Hepatic stellate cell (primary cell): ENCODE results near the gene THEMIS2.
"Not testable (repeated sequence)": the region's sequence is repeated elsewhere in the genome, so short reads cannot be mapped to it uniquely, and the experiment has no call there.

Experiments
- DNase-seq: peaks from one replicate; pipeline ENCODE4 v3.0.0; 2011; ENCODE audit warnings: low spot score

Gene THEMIS2

DNA sequence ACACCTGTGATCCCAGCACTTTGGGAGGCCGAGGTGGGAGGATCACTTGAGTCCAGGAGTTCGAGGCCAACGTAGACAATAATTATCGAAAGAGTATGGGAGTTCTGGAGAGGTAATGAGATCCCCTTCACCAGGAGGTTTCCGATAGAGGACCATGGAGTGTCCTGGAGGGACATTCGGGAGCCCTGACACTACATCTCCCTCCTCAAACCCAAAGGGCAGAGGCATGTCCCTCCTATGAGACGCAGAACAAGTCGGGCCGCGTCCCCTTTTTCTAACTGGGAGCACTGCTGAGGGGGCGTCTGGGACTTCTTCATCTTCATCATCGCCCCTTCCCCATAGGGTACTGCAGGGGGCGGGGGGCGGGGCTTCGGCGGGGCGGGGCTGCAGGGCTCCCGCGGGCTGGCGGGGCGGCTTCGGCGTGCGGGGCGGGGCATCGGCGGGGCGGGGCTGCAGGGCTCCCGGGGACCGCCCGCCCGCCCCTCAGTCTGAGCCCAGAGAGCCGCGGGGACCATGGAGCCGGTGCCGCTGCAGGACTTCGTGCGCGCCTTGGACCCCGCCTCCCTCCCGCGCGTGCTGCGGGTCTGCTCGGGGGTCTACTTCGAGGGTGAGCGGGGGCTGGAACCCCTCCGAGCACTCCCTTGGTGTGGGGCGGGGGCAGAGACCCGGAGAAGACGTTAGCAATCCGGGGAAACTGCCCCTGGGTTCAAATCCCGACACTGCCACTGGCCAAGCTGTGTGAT, at the start of gene THEMIS2:
THEMIS2 (plus strand) TSS at position 486 of the 743 bp plus-strand sequence; CDS start at position 514, 28 bp downstream.
- peak; percentile 80 for DNase-seq

DNA sequence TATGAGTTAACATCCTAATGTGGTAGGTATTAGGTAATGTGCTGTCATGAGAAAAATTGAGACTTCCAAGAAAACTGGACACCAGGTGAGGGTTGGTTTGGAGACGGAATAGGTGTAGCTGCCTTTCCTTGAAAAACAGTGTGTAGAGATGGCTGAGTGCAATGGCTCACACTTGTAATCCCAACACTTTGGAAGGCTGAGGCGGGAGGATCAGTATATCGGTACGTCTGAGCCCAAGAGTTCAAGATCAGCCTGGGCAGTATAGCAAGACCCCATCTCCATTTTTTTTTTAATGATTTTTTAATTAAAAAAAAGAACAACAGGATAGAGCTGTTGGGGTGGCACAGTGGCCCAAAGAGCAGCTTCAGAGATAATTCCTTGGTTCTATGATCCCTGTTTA, 48.6 kb upstream of the THEMIS2 start:
- no peak for DNase-seq

DNA sequence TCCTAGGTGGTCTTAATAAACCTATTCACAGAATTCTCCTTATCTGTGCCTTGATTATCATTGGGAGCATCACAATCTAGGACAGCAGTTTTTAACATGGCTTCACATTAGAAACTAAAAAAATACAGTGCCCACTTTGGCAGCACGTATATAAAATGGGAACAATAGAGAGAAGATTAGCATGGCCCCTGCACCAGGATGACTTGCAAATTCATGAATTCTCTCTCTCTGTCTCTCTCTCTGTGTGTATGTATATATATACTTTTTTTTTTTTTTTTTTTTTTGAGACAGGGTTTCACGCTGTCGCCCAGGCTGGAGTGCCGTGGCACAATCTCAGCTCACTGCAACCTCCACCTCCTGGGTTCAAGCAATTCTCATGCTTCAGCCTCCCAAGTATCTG, 47.9 kb upstream of the THEMIS2 start:
- DNase-seq = no peak

DNA sequence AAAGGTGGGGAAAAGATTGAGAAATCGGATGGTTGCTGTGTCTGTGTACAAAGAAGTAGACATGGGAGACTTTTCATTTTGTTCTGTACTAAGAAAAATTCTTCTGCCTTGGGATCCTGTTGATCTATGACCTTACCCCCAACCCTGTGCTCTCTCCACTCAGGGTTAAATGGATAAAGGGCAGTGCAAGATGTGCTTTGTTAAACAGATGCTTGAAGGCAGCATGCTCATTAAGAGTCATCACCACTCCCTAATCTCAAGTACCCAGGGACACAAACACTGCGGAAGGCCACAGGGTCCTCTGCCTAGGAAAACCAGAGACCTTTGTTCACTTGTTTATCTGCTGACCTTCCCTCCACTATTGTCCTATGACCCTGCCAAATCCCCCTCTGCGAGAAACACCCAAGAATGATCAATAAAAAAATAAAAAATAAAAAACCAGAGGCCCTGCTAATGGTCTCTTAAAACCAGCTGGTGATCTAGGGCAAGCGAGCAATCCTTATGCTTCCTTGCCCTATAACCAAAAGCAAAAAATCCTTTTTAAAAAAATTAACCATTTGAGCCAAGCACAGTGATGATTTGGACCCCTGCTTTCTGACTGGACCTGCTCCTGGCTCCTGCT, 42.9 kb upstream of the THEMIS2 start:
- DNase-seq = not testable (repeated sequence)

DNA sequence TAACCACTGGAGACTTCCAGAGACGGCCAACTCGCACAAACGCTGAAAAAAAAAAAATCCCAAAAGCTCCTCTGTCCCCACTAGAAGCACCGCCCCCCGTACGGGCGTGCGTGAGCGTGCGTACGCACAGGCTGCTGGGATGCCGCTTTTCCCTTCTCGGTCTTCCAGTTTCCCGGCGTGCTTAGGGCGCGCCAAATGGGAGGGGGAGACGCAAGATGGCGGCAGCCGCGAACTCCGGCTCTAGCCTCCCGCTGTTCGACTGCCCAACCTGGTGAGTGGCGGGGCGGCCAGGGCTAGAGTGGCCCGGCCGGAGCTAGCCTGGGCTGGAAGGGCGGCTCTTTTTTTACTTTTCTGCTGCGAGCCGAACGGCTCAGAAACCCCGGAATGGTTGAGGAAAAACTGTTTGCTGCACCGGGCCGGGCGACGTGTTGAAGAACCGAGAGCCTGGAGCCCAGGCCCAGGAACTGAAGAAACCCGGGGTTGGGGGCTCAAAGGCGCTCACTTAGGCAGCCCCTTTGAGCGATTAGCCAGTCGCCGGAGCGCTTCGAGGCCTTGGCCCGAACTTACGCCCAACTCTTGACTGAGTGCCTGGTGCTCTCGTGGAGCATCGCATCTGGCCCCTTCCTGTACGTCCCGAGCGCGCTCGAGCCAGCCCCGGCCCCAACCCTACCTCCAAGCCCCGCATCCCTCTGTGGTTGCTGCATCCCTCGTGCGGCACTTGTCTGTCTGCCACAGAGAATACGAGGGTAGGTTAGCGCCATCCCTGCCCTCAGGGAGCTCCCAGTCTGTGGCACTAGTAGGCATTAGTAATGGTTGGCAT, 41.5 kb upstream of the THEMIS2 start, which contains the start of gene PPP1R8:
PPP1R8 (plus strand) TSS at position 162 of the 820 bp plus-strand sequence; CDS start at position 216, 54 bp downstream.
- peak; percentile 89 for DNase-seq

DNA sequence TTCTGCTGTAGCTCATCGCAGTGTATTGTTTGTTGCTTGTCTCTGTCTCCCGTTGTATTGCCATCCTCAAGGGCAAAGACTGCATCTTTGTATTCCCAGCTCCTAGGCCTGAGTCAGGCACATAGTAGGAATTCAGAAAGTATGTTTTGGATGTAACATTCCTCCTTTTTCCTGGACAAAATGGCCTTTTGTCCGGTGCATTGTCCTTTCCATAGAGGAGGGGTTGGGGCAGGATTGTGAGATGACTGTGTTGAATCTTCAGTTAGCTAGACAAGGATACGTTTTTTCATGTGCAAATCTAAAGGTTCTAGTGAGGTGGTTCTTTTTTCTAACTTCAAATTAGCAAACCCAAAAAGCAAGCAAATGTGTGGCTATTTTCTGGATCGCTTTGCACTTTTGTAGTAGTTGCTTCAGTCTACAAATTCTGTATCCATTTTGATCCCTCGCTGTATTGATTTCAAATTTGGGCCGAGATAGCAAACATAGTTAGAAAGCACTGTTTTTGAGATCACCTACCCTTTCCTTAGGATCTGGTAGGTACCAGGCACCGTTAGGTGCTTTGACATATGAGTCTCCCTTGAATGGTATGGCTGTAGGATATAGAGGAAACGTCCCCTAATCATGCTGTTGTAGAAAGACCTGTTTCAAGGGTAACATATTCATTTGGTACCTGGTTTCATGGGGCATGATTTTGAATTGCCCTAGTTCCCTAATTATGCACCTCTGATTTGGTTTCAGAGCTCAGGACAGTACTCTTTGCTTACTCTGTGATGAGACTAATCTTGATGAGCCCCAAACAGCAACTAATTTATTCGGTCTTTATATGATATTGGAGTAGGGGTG, 40.6 kb upstream of the THEMIS2 start:
- no peak for DNase-seq

DNA sequence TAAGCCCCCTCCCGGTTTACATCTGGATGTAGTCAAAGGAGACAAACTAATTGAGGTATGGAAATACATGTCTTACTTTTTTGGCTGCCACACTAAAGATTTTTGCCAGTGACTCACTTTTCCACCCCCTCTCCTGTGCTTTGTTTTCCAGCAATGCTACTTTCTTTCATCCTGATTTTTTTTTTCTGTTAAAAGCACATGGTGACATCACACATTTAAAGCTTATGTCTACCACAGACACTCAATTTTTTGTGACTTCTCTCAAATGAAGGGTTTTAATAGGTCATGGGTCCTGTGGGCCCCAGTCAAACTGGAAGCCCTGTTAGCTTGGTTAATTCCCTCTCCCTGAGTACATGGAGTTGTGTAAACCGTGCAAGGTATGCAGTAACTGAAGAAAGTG, 39.6 kb upstream of the THEMIS2 start:
- DNase-seq = no peak

DNA sequence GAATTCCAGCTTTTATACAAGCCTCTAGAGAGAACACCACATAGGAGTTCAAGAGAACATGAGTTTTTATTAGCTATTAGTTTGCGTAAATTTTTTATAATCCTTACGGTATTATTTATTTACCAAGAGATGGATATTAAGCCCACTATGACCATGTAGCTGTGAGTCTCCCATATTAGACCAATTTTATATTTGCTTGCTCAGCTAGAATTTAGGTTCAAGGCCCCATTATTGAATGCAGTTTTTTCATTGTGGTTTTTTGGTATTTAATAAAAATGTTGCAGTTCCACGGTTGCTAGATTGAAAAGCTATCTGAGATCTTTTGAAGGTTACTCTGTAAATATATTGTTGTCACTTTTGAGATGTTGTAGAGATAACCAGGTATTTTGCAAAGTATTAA, 38.9 kb upstream of the THEMIS2 start:
- no peak for DNase-seq

DNA sequence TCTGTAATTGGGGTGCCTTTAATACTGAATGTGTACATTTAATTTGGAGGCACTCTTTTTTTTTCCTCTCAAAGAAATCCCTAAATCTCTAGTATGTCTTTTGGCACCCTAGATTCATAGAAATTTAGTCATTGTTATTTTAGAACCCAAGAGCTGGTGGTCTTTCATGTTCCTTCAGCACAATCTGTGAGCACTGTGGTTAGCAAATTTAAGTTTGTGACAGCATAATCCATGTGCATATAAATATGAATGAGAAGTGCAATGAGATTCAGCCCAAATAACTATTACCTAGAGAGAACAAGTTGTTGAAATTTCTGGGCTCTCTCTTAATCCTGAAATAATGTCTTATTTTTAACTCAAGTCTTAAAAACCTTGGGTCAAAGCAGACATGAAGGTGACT, 37.3 kb upstream of the THEMIS2 start:
- DNase-seq = no peak

DNA sequence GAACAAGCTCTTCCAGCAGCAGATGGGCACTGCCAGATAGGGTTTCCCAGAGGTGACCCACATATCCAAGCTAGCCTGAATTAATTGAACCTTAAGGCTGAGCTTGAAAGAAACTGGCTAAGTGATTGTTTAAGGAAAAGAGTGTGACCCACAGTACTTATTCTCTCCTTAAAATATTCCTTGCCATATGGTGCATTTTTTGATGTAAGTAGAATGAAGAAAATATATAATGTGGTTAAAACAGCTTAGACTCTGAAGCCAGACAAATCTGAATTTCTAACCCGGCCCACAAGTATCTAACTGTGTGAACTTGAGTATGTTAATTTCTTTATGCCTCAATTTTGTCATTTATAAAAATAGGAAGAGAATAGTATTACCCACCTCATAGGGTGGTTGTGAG, 36.8 kb upstream of the THEMIS2 start:
- DNase-seq = no peak

DNA sequence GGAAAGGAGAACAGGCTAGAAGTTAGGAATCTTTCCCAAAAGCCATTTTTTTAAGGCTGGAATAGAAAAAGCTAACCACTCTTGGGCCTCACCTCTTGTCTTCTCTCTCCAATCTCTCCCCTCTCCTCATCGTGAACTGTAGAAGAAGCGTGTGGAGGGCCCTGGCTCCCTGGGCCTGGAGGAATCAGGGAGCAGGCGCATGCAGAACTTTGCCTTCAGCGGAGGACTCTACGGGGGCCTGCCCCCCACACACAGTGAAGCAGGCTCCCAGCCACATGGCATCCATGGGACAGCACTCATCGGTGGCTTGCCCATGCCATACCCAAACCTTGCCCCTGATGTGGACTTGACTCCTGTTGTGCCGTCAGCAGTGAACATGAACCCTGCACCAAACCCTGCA, 22.4 kb upstream of the THEMIS2 start:
- DNase-seq = no peak

DNA sequence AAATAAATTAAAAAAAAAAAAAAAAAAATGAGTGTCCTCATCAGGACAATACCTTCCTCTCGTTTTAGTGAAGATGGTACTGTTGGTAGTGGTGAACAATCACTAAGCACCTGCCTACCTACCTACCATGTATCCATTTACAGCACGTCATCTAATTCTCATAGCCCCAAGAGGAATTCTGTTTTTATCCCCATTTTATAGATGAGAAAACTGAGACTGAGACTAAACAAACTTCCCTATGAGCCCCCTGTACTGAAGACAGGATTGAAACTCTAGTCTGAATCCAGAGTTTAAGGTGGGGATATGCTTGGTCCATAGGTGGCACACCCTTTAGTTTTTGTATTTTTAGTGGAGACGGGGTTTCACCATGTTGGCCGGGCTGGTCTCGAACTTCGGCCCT, 17.3 kb upstream of the THEMIS2 start:
- no peak for DNase-seq

DNA sequence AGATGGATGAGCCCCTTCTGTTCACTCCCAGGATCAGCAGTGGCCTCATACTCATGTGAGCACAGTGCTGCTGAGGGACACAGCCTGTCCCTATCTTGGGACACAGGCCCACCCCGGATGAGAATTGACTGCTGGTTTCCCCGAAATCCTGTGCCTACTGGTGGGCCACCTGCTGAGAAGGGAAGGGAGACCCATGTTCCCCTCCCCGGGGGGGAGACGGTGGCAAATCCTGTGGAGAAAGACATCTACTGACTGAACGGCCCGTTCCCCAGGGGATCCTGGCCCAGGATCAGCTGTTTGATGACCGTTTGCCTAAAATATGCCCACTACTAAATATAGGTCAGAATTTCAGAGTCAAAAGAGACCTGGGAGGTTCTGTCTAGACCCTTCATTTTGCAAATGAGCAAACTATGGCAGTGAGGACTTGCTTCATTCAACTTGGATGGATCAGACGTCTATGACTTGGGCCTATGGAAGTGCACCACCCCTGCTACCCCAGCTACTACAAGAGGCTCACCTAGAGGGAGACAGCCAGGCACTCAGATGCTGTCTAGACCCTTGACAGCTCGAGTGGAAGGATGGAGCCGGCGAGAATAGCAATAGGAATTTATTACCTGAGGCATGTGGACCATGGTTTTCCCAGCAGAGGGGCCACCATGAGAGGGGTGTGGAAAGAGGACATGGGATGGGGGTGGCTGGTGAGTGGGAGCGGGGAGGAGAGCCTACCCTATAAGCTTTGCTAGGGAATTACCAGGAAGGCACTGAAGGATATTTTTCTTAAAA, 15.6 kb upstream of the THEMIS2 start:
- DNase-seq = no peak

DNA sequence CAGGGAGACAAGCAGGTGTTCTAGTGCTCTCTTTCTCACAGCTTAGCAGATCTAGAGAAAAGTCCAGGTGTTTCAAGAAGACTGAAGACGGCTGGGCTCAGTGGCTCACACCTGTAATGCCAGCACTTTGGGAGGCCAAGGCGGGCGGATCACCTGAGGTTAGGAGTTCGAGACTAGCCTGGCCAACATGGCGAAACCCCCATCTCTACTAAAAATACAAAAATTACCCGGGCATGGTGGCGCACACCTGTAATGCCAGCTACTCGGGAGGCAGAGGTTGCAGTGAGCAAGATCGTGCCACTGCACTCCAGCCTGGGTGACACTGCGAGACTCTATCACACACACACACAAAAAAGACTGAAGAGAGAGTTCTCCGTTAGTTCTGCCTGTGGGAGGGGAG, 14.8 kb upstream of the THEMIS2 start:
- not testable (repeated sequence) for DNase-seq

DNA sequence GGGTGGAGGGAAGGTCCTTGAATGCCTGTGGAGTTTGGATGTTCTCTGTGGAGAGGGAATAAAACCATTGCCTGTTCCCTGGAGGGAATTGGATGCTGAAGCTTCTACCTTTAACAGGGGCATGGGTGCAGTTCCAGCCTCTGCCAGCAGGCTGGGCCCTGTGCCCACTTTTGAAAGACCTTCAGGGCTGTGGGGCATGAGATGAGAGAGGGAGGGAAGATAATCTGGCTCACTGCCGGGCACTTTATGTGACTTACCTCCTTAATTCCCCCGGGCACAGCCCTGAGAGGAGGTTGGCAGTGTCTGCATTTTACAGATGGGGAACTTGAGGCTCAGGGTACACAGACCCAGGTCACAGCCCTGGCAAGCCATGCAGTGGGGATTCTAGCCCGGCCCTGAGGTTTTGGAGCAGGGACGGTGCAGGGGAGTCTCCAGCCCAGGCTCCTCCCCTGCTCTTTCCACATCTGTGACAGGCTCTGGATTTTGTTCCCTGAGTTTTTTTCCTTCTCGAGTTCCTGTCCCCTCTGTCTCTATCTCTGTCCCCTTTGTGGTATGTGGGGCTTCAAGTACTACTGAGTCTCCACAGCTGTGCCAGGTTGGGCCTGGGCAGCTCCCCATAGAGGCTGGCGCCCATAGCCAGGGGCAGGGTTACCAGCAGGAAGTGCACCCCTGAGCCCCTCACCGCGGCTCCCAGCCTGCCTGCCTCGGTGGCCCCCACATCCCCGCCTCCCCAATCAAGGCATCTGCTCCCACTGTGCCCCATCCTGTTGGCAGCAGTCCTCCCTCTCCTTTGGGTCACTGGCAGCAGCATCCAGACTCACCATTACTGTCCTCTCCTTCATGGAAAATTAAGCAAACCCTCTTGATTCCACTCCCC, 14.0 kb upstream of the THEMIS2 start:
- peak; percentile 86 for DNase-seq

DNA sequence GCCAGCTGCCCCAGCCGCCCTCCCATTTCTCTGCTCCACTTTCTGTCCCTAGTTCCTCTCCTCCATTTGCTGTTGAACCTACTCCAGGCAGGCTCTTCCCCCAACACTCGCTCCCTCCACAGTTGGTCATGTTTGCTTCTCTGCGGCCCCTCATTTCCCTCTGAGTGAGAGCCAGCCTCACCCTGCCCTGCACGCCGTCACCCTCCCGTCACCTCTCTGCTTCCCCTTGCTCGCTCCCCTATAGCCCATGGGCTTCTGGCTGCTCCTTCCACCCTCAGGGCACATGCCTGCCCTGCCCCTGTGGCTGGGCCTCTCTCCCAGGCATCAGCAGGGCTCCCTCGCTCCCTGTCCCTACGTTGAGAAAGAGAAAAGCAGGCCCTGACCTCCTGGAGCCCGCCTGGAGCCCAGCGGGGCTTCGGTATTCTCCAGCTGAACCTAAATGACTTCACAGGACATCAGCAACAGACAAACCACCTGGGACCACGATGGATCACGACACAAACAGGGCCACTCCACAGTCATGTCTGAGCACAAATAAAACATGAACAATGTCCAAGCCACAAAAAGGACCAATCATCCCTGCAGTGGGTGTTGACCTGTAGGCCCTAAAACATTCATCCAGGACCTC, 13.3 kb upstream of the THEMIS2 start:
- DNase-seq = no peak

DNA sequence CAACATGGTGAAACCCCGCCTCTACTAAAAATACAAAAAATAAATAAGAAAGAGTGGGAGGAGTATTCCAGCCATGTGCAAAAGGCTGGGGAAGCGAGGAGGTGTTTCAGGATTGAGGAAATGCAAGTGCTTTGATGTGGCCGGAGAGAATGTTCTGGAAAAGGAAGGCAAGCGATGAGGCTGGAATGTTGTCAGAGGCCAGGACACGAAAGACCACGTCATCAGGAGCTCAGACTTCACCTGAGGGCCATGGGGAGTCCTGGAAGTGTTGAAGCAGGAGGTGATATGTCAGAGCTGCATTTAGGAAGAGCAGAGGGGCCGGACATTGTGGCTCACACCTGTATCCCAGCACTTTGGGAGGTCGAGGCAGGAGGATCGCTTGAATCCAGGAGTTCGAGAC, 10.9 kb upstream of the THEMIS2 start:
- no peak for DNase-seq

DNA sequence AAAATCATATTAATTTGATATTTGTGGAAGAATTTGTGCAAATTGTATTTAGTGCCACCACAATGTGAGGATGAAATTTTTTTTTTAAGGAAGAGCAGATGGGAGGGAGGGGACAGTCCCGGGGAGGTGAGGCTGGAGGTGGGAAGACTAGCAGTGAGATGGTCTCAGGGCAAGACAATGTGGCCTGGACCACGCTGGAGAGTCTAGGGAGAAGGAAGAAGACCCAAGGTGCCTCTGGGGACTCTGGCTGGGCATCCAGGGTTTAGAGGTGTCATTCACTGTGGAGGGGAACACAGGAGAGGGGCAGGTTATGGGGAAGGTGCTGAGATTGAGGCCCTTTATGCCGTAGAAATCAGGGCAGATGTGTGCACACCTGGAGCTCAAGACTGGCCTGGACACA, 10.3 kb upstream of the THEMIS2 start:
- DNase-seq = no peak

DNA sequence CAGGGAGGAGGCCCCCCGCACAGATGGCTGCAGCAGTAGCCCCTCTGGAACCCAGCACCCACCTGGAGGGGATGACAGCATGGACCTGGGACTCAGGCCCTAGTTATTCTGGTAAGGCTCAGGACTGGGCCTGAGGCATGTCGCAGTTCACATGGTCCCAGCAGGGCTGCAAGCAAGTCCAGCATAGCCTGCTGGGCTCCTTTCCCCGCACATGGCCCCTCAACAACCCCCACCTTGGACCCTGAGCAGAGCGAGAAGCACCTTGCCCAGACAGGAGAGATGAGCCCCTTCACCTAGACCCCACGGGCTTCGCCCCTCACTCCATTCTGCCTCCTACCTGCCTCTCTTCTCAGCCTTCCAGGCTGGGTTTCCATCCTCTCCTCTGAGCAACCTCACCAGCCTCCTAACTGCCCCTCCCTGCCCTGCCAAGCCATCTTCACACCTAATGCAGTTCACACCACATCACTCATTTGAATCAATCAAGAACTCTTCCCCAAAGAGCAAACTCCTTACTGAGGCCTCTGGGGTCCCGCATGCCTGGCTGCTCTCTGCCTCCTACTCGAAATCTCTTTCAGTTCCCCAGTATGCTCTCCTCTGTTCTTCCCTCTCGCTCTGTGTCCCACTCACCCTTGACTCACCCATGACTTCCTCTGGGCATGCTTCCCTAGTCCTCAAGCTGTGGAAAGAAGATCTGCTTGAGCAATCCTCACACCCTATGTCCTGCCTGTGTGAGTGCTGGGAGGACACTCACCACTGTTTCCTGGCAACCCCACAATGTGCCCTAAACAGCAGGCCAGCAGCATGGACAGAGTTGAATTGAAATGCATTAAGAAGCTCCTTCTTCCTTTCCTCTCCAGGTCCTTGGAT, 9.4 kb upstream of the THEMIS2 start:
- DNase-seq = peak; percentile 96
